HEK293 (cell line): ENCODE data around the gene ARHGEF7.

Experiments used
- CTCF ChIA-PET: fragments of 350-600 bp; formaldehyde crosslinking; extraction: SDS; loops from one replicate; lab custom pipeline; 2021; ENCODE audit warnings: antibody characterized with exemption; lab: Yijun Ruan, JAX
- POLR2A ChIA-PET: fragments of 300-600 bp; formaldehyde crosslinking; extraction: SDS; loops from one replicate; lab custom pipeline; 2020; ENCODE audit warnings: antibody characterized with exemption, inconsistent platforms; lab: Yijun Ruan, JAX
- H3K27ac ChIP-seq: fragments of 200-500 bp; sonication (Bioruptor generic); 2 replicates; pipeline ENCODE4 v1.5.1; 2014; ENCODE audit warnings: low read depth, low read length, control low read depth, inconsistent platforms; ENCODE audit errors: extremely low read depth
- H3K36me3 ChIP-seq, 2 experiments: fragments of 200-500 bp in 1 of 2; sonication (Bioruptor generic) in 1 of 2; 1 replicate in 1 of 2; 2 replicates in 1 of 2; pipeline ENCODE4 v1.5.1; 2014 to 2017; ENCODE audit warnings: inconsistent platforms in 2 of 2, low read length in 2 of 2; ENCODE audit not compliant: control insufficient read depth in 2 of 2, insufficient read depth in 1 of 2
- H3K4me1 ChIP-seq: fragments of 200-500 bp; sonication (Bioruptor generic); 2 replicates; pipeline ENCODE4 v1.5.1; 2014; ENCODE audit warnings: mild to moderate bottlenecking, low read length, inconsistent platforms; ENCODE audit not compliant: control insufficient read depth, insufficient read depth
- H3K4me3 ChIP-seq: 2 replicates; pipeline ENCODE4 v1.5.1; 2011; ENCODE audit warnings: low read depth, mild to moderate bottlenecking, control low read depth, low read length, moderate library complexity
- H3K9me3 ChIP-seq: fragments of 200-500 bp; sonication (Bioruptor generic); 2 replicates; pipeline ENCODE4 v1.5.1; 2014; ENCODE audit warnings: low read depth, low read length, inconsistent platforms; ENCODE audit not compliant: control insufficient read depth, insufficient read depth
- HOXC10 ChIP-seq: sonication (generic); formaldehyde crosslinking; IDR thresholded peaks from 2 replicates; pipeline ENCODE4 v1.8.1; 2023; ENCODE audit warnings: mild to moderate bottlenecking, missing genetic modification reagents
- KLF10 ChIP-seq: fragments of 450-650 bp; IDR thresholded peaks from 2 replicates; pipeline ENCODE4 v1.5.1; 2018; ENCODE audit warnings: missing biosample characterization, mild to moderate bottlenecking, missing genetic modification characterization
- KLF8 ChIP-seq: fragments of 450-650 bp; formaldehyde crosslinking; IDR thresholded peaks from 2 replicates; pipeline ENCODE4 v1.5.1; 2016; ENCODE audit warnings: missing biosample characterization, missing genetic modification characterization
- MEIS1 ChIP-seq: sonication (generic); formaldehyde crosslinking; IDR thresholded peaks from 2 replicates; pipeline ENCODE4 v1.8.1; 2022; ENCODE audit warnings: missing genetic modification reagents, mild to moderate bottlenecking, borderline replicate concordance
- SCRT1 ChIP-seq: fragments of 450-650 bp; formaldehyde crosslinking; IDR thresholded peaks from 2 replicates; pipeline ENCODE4 v1.5.1; 2016; ENCODE audit warnings: missing biosample characterization, missing genetic modification characterization, borderline replicate concordance
- SCRT2 ChIP-seq: fragments of 450-650 bp; formaldehyde crosslinking; IDR thresholded peaks from 2 replicates; pipeline ENCODE4 v1.5.1; 2016; ENCODE audit warnings: missing biosample characterization, missing genetic modification characterization
- ZBTB7A ChIP-seq: fragments of 450-650 bp; formaldehyde crosslinking; IDR thresholded peaks from 2 replicates; pipeline ENCODE4 v1.5.1; 2016; ENCODE audit warnings: low read depth, missing biosample characterization, missing genetic modification characterization
- ZEB2 ChIP-seq: fragments of 450-650 bp; formaldehyde crosslinking; IDR thresholded peaks from 2 replicates; pipeline ENCODE4 v1.5.1; 2016; ENCODE audit warnings: missing biosample characterization, missing genetic modification characterization
- ZFP37 ChIP-seq: fragments of 450-650 bp; formaldehyde crosslinking; IDR thresholded peaks from 2 replicates; pipeline ENCODE4 v1.5.1; 2016; ENCODE audit warnings: missing biosample characterization, missing genetic modification characterization
- ZNF121 ChIP-seq: fragments of 450-650 bp; formaldehyde crosslinking; IDR thresholded peaks from 2 replicates; pipeline ENCODE4 v1.5.1; 2016; ENCODE audit warnings: missing biosample characterization, missing genetic modification characterization
- ZNF133 ChIP-seq: fragments of 450-650 bp; formaldehyde crosslinking; IDR thresholded peaks from 2 replicates; pipeline ENCODE4 v1.5.1; 2016; ENCODE audit warnings: missing biosample characterization, missing genetic modification characterization
- ZNF175 ChIP-seq: fragments of 450-650 bp; formaldehyde crosslinking; IDR thresholded peaks from 2 replicates; pipeline ENCODE4 v1.5.1; 2016; ENCODE audit warnings: missing biosample characterization, missing genetic modification characterization
- ZNF2 ChIP-seq: fragments of 450-650 bp; formaldehyde crosslinking; IDR thresholded peaks from 2 replicates; pipeline ENCODE4 v1.5.1; 2016; ENCODE audit warnings: missing biosample characterization, missing genetic modification characterization
- ZNF202 ChIP-seq: fragments of 450-650 bp; formaldehyde crosslinking; IDR thresholded peaks from 2 replicates; pipeline ENCODE4 v1.5.1; 2016; ENCODE audit warnings: missing biosample characterization, missing genetic modification characterization, borderline replicate concordance
- ZNF266 ChIP-seq: fragments of 450-650 bp; formaldehyde crosslinking; IDR thresholded peaks from 2 replicates; pipeline ENCODE4 v1.5.1; 2016; ENCODE audit warnings: missing biosample characterization, missing genetic modification characterization, low read depth
- ZNF274 ChIP-seq, 2 experiments: fragments of 200-500 bp in 1 of 2; fragments of 450-650 bp in 1 of 2; sonication (Bioruptor generic) in 1 of 2; formaldehyde crosslinking in 1 of 2; IDR thresholded peaks; 2 replicates each; pipeline versions ENCODE4 v1.5.1 to v1.6.1; 2014 to 2016; ENCODE audit warnings: borderline replicate concordance in 1 of 2, inconsistent platforms in 1 of 2, low read length in 1 of 2, missing biosample characterization in 1 of 2, missing genetic modification characterization in 1 of 2
- ZNF335 ChIP-seq: fragments of 450-650 bp; formaldehyde crosslinking; conservative IDR thresholded peaks from 2 replicates; pipeline ENCODE4 v1.5.1; 2016; ENCODE audit warnings: missing biosample characterization, missing genetic modification characterization
- ZNF341 ChIP-seq: fragments of 450-650 bp; formaldehyde crosslinking; IDR thresholded peaks from 2 replicates; pipeline ENCODE4; 2016; ENCODE audit warnings: low read depth, missing biosample characterization, missing genetic modification characterization
- ZNF366 ChIP-seq: fragments of 450-650 bp; formaldehyde crosslinking; conservative IDR thresholded peaks from 2 replicates; pipeline ENCODE4 v1.5.1; 2016; ENCODE audit warnings: missing biosample characterization, missing genetic modification characterization
- ZNF426 ChIP-seq: fragments of 450-650 bp; formaldehyde crosslinking; IDR thresholded peaks from 2 replicates; pipeline ENCODE4 v1.5.1; 2017; ENCODE audit warnings: missing biosample characterization, missing genetic modification characterization, mild to moderate bottlenecking, inconsistent platforms, moderate library complexity
- ZNF514 ChIP-seq: fragments of 450-650 bp; formaldehyde crosslinking; IDR thresholded peaks from 2 replicates; pipeline ENCODE4 v1.5.1; 2016; ENCODE audit warnings: missing biosample characterization, missing genetic modification characterization
- ZNF521 ChIP-seq: fragments of 450-650 bp; formaldehyde crosslinking; IDR thresholded peaks from 2 replicates; pipeline ENCODE4 v1.5.1; 2017; ENCODE audit warnings: missing biosample characterization, mild to moderate bottlenecking, missing genetic modification characterization
- TF ChIP-seq, protein P1 (sequence below): fragments of 450-650 bp; formaldehyde crosslinking; IDR thresholded peaks from 2 replicates; pipeline ENCODE4 v1.5.1; 2016; ENCODE audit warnings: missing biosample characterization, missing genetic modification characterization
- TF ChIP-seq, protein P2 (sequence below): fragments of 450-650 bp; formaldehyde crosslinking; IDR thresholded peaks from 2 replicates; pipeline ENCODE4 v1.5.1; 2016; ENCODE audit warnings: missing biosample characterization, missing genetic modification characterization
- TF ChIP-seq, protein P3 (sequence below): fragments of 450-650 bp; formaldehyde crosslinking; IDR thresholded peaks from 2 replicates; pipeline ENCODE4 v1.5.0; 2017; ENCODE audit warnings: missing biosample characterization, missing genetic modification characterization, borderline replicate concordance

ARHGEF7 gene

DNA sequence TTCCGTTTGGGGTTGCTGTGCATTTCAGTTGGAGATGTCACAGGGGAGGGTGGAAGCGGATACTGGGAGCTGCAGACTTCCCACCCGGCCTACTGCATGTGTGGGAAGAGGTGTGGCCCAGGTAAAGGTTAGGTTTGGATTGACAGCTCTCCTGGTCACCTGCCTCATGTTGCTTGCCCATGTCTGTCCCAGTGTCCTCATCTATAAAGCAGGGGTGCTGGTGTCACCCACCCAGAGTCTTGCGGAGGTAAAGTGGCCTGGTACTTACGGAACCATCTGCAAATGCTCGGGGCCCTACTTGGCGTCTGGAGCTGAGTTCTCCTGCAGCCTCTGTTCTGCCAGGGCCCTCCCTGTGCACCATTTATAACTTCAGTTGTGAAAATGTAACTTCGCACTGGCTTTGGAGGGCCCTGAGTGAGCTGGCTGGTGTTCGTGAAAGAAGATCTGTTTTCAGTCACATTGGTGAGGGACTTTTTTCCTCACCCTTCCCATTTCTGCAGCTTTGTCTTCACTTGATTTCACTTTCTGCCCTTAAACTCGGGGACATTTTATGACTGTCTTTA lies 140.2 kb downstream of the ARHGEF7 start:
- CTCF ChIA-PET: no interaction called here
- Histone ChIP-seq H3K36me3 (peaks cover 0 to 30% of the 10 kb centered on the region in 2 experiments; a peak in 1 of 3 replicates), H3K4me3 (no peak overlapping the region), H3K27ac (no peak overlapping the region), H3K4me1 (0 out of 2 replicates have a peak, but pooled peaks cover 4% of the 10 kb centered on the region), H3K9me3 (no peaks in the 10 kb centered on the region)
- TF ChIP-seq ZNF341 (no peak), MEIS1 (CRISPR knock-in tag) (no peak), ZNF426 (no peak), ZNF521 (tag by site-specific recombination) (no peak), ZNF2 (tag by site-specific recombination) (no peak), ZNF133 (no peak), ZNF335 (tag by site-specific recombination) (no peak), ZNF266 (tag by site-specific recombination) (no peak), ZNF514 (tag by site-specific recombination) (no peak)
- TF ChIP-seq, protein P1, sequence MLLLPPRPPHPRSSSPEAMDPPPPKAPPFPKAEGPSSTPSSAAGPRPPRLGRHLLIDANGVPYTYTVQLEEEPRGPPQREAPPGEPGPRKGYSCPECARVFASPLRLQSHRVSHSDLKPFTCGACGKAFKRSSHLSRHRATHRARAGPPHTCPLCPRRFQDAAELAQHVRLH: no peak
- TF ChIP-seq, protein P2, sequence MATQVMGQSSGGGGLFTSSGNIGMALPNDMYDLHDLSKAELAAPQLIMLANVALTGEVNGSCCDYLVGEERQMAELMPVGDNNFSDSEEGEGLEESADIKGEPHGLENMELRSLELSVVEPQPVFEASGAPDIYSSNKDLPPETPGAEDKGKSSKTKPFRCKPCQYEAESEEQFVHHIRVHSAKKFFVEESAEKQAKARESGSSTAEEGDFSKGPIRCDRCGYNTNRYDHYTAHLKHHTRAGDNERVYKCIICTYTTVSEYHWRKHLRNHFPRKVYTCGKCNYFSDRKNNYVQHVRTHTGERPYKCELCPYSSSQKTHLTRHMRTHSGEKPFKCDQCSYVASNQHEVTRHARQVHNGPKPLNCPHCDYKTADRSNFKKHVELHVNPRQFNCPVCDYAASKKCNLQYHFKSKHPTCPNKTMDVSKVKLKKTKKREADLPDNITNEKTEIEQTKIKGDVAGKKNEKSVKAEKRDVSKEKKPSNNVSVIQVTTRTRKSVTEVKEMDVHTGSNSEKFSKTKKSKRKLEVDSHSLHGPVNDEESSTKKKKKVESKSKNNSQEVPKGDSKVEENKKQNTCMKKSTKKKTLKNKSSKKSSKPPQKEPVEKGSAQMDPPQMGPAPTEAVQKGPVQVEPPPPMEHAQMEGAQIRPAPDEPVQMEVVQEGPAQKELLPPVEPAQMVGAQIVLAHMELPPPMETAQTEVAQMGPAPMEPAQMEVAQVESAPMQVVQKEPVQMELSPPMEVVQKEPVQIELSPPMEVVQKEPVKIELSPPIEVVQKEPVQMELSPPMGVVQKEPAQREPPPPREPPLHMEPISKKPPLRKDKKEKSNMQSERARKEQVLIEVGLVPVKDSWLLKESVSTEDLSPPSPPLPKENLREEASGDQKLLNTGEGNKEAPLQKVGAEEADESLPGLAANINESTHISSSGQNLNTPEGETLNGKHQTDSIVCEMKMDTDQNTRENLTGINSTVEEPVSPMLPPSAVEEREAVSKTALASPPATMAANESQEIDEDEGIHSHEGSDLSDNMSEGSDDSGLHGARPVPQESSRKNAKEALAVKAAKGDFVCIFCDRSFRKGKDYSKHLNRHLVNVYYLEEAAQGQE: no peak
- POLR2A ChIA-PET: no interaction called here

DNA sequence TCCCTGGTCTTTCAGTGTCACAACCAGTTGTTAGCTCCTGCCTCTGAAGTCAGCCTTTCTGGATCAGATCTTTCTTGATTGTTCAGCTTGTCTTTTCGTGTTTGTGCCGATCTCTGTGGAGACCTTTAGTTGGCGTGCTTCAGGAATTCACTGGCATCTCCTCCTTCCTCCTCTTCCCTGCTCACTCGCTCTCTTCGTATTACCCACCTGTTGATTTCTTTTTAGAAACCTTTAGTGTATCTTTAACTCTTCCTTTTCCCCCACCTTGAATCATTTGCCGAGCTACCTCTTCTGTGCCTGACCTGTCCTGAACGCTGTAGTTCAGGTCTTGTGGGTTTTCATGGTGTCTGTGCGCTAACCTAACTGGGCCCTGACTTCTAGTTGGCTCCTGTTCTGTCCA lies 141.3 kb downstream of the ARHGEF7 start:
- peaks cover 0 to 30% of the 10 kb centered on the region in 2 experiments; a peak in 1 of 3 replicates for H3K36me3 ChIP-seq

DNA sequence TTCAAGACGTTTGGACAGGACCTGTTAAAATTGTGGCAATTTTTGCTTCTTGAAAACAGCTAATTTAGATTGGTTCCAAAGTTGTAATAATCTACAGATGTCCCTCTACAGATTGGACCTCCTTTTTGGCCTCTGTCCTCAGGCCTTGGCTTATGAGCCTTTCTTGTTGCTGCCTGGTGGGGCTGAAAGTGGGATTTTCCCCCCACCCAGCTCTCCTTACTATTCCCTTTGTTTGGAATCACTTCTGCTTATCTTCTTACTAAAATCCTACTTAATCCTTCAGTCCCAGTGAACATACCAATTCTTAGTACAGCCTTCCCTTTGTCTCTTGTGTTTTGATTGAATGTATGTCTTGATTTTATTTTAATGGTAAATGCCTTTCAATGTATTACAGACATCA lies 141.8 kb downstream of the ARHGEF7 start:
- Histone ChIP-seq H3K27ac (no peak overlapping the region), H3K4me3 (no peak overlapping the region), H3K4me1 (0 out of 2 replicates have a peak, but pooled peaks cover 1% of the 10 kb centered on the region)
- CTCF ChIA-PET: no interaction called here
- TF ChIP-seq ZNF175 (no peak), ZEB2 (no peak), KLF8 (tag by site-specific recombination) (no peak), ZNF202 (tag by site-specific recombination) (no peak)
- TF ChIP-seq, protein P3, sequence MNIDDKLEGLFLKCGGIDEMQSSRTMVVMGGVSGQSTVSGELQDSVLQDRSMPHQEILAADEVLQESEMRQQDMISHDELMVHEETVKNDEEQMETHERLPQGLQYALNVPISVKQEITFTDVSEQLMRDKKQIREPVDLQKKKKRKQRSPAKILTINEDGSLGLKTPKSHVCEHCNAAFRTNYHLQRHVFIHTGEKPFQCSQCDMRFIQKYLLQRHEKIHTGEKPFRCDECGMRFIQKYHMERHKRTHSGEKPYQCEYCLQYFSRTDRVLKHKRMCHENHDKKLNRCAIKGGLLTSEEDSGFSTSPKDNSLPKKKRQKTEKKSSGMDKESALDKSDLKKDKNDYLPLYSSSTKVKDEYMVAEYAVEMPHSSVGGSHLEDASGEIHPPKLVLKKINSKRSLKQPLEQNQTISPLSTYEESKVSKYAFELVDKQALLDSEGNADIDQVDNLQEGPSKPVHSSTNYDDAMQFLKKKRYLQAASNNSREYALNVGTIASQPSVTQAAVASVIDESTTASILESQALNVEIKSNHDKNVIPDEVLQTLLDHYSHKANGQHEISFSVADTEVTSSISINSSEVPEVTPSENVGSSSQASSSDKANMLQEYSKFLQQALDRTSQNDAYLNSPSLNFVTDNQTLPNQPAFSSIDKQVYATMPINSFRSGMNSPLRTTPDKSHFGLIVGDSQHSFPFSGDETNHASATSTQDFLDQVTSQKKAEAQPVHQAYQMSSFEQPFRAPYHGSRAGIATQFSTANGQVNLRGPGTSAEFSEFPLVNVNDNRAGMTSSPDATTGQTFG (tag by site-specific recombination): no peak
- TF ChIP-seq, all 188 proteins: peak for 0
- H3K36me3 ChIP-seq: peaks cover 0 to 30% of the 10 kb centered on the region in 2 experiments; a peak in 1 of 3 replicates
- POLR2A ChIA-PET: no interaction called here
- no peaks in the 10 kb centered on the region for H3K9me3 ChIP-seq

More for the DNA sequence above, 141.3 kb downstream of the ARHGEF7 start:
- Histone ChIP-seq H3K4me3 (no peak overlapping the region), H3K4me1 (0 out of 2 replicates have a peak, but pooled peaks cover 4% of the 10 kb centered on the region), H3K9me3 (no peaks in the 10 kb centered on the region), H3K27ac (no peak overlapping the region)
- ChIA-PET CTCF (interaction anchor here (0.6 kb wide), 1 partner anchor 347 kb away, joined by 3 read pairs; no protein-coding TSS in a partner anchor), POLR2A (no interaction called here)
- no peak for TF ChIP-seq ZNF121
- no peak for TF ChIP-seq ZFP37 (tag by site-specific recombination)
- no peak for TF ChIP-seq ZNF366 (tag by site-specific recombination)
- TF ChIP-seq SCRT2 (tag by site-specific recombination): peak; percentile 80
- TF ChIP-seq ZBTB7A (tag by site-specific recombination): no peak
- TF ChIP-seq ZNF335 (tag by site-specific recombination): no peak
- TF ChIP-seq HOXC10 (CRISPR knock-in tag): no peak
- no peak for TF ChIP-seq KLF10 (tag by site-specific recombination)
- peak; percentile 55; the same call in 1 of the 2 replicates for TF ChIP-seq SCRT1 (tag by site-specific recombination)
- TF ChIP-seq ZNF274 (IDR thresholded peaks at IDR 0.05; ENCODE audit: low read length): no peak
- no peak for TF ChIP-seq ZNF274 (tag by site-specific recombination; IDR thresholded peaks at IDR 0.05; ENCODE audit: borderline replicate concordance)
